HG03520 (cell line): Measurements from ENCODE around the gene ITIH5.

ENCODE experiments used
- ATAC-seq: cut with Tn5 transposase; IDR thresholded peaks from one replicate; pipeline ENCODE4 v1.9.1; 2021; ENCODE audit warnings: mild to moderate bottlenecking, moderate library complexity; ENCODE audit not compliant: unreplicated experiment

The ITIH5 gene

GRCh38 chr10:7634142-7634894 lies 32.4 kb downstream of the ITIH5 start:
- no peak for ATAC-seq

- ATAC-seq, result no peak
Observed at GRCh38 chr10:7626283-7626682, 40.5 kb downstream of the ITIH5 start.

- ATAC-seq, result no peak
Observed at GRCh38 chr10:7625836-7626235, 40.9 kb downstream of the ITIH5 start.

GRCh38 chr10:7625009-7625408 lies 41.8 kb downstream of the ITIH5 start:
- ATAC-seq, result no peak

- no peak for ATAC-seq
Observed at GRCh38 chr10:7622969-7623368, 43.8 kb downstream of the ITIH5 start.

- no peak for ATAC-seq
Observed at GRCh38 chr10:7618461-7618860, 48.3 kb downstream of the ITIH5 start.

- no peak for ATAC-seq
Observed at GRCh38 chr10:7611909-7612308, 54.9 kb downstream of the ITIH5 start.

- no peak for ATAC-seq
Observed at GRCh38 chr10:7610651-7611389, 55.9 kb downstream of the ITIH5 start.

- ATAC-seq, result no peak
Observed at GRCh38 chr10:7610026-7610425, 56.7 kb downstream of the ITIH5 start.

- ATAC-seq, result no peak
Observed at GRCh38 chr10:7609556-7609955, 57.2 kb downstream of the ITIH5 start.

- ATAC-seq, result no peak
Observed at GRCh38 chr10:7608001-7608400, 58.8 kb downstream of the ITIH5 start.

GRCh38 chr10:7606951-7607404 lies 59.8 kb downstream of the ITIH5 start:
- ATAC-seq, result no peak

GRCh38 chr10:7605565-7606295 lies 61.0 kb downstream of the ITIH5 start:
- no peak for ATAC-seq

GRCh38 chr10:7601023-7601656 lies 65.6 kb downstream of the ITIH5 start:
- ATAC-seq, result no peak

- no peak for ATAC-seq
Observed at GRCh38 chr10:7598771-7599170, 68.0 kb downstream of the ITIH5 start.

- no peak for ATAC-seq
Observed at GRCh38 chr10:7596356-7596755, 70.4 kb downstream of the ITIH5 start.

GRCh38 chr10:7593905-7594304 lies 72.9 kb downstream of the ITIH5 start:
- no peak for ATAC-seq

GRCh38 chr10:7593063-7593462 lies 73.7 kb downstream of the ITIH5 start:
- ATAC-seq, result no peak

GRCh38 chr10:7592627-7593026 lies 74.1 kb downstream of the ITIH5 start:
- no peak for ATAC-seq

- ATAC-seq, result no peak
Observed at GRCh38 chr10:7590271-7590670, 76.5 kb downstream of the ITIH5 start.

GRCh38 chr10:7589748-7590147 lies 77.0 kb downstream of the ITIH5 start:
- ATAC-seq, result no peak
